Mammary epithelial cell (primary cell): ENCODE measurements around the gene RBM20.

Source experiments
- CTCF ChIP-seq, 2 donors: IDR thresholded peaks in 1 of 2; conservative IDR thresholded peaks in 1 of 2; 2 replicates each; pipeline ENCODE4 v1.5.1; 2011 to 2012; ENCODE audit warnings: inconsistent platforms in 2 of 2, low read length in 2 of 2, mild to moderate bottlenecking in 2 of 2, control low read depth in 1 of 2, low read depth in 1 of 2; ENCODE audit not compliant: insufficient read depth in 1 of 2; ENCODE audit errors: extremely low read depth in 1 of 2
- EZH2 ChIP-seq: IDR thresholded peaks from 2 replicates; pipeline ENCODE4 v1.6.1; 2012; ENCODE audit warnings: low read length, inconsistent platforms, borderline replicate concordance

GRCh38 chr10:110664483-110665420 is 20.6 kb downstream of the RBM20 start:
- TF ChIP-seq CTCF (conservative IDR thresholded peaks at IDR 0.05 in 1 of 2, IDR thresholded peaks at IDR 0.05 in 1 of 2; ENCODE audit: extremely low read depth in 1 of 2, insufficient read depth in 1 of 2, low read depth in 1 of 2, low read length in 2 of 2) (no peak), EZH2 (no peak)
